ENCODE results near the gene RGS19.

GRCh38 chr20:64052987-64053840 lies 26.1 kb downstream of the RGS19 start:
- TF ChIP-seq CTCF (IDR thresholded peaks at IDR 0.05) (no peak), POLR2A (IDR thresholded peaks at IDR 0.05) (no peak)

Measured in esophagus squamous epithelium (tissue), 4 donors.